ENCODE results near the gene IL1RAPL2. TPM values are rescaled to one million over a fixed set of nuclear protein-coding genes. Genes with fewer than 3 reads are reported as not detected.

IL1RAPL2 gene
- total and polyA plus RNA-seq, 2 of the 8 experiments (the other 6 are each of a cell fraction or from before 2014, with no cell fraction given) = 0.20 to 1.3 TPM

- CTCF ChIA-PET (ENCODE audit: partially characterized antibody) = interaction anchor here (1.2 kb wide), 1 partner anchor 17 kb away, joined by 3 read pairs; no protein-coding TSS in a partner anchor
- no peaks in the 10 kb centered on the region for H4K20me1 ChIP-seq (replicated peaks in 1 of 2; ENCODE audit: control insufficient read depth in 1 of 2, insufficient read depth in 2 of 2, low read length in 2 of 2)
Measured at GRCh38 chrX:105120463-105120862, 554.5 kb downstream of the IL1RAPL2 start.

More at GRCh38 chrX:105120463-105120862, 554.5 kb downstream of the IL1RAPL2 start:
- TF ChIP-seq RBBP5 (IDR thresholded peaks at IDR 0.05; ENCODE audit: borderline replicate concordance, low read depth, low read length) = no peak
- no peak for TF ChIP-seq GTF2F1 (IDR thresholded peaks at IDR 0.05; ENCODE audit: borderline replicate concordance, low read depth, low read length)
- TF ChIP-seq KDM5A (IDR thresholded peaks at IDR 0.05; ENCODE audit: low read length) = no peak
- TF ChIP-seq CTBP2 (IDR thresholded peaks at IDR 0.05; ENCODE audit: borderline replicate concordance, insufficient read depth, insufficient read length, low read length) = no peak
- TF ChIP-seq, protein P1, sequence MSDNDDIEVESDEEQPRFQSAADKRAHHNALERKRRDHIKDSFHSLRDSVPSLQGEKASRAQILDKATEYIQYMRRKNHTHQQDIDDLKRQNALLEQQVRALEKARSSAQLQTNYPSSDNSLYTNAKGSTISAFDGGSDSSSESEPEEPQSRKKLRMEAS (IDR thresholded peaks at IDR 0.05) = no peak
- TF ChIP-seq SUZ12 (IDR thresholded peaks at IDR 0.05; ENCODE audit: low read length) = no peak
- no peak for TF ChIP-seq NANOG (IDR thresholded peaks at IDR 0.05; ENCODE audit: insufficient read depth, low read depth, low read length, poor library complexity, severe bottlenecking)
- TF ChIP-seq CREB1 (IDR thresholded peaks at IDR 0.05) = no peak
- no peak for TF ChIP-seq BACH1 (IDR thresholded peaks at IDR 0.05; ENCODE audit: low read length)
- TF ChIP-seq, protein P2, sequence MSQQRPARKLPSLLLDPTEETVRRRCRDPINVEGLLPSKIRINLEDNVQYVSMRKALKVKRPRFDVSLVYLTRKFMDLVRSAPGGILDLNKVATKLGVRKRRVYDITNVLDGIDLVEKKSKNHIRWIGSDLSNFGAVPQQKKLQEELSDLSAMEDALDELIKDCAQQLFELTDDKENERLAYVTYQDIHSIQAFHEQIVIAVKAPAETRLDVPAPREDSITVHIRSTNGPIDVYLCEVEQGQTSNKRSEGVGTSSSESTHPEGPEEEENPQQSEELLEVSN (IDR thresholded peaks at IDR 0.05) = no peak
- no peak for FAIRE-seq
- Histone ChIP-seq H2AFZ (ENCODE audit: low read length) (no peak overlapping the region), H3K23me2 (ENCODE audit: low read depth, low read length) (no peaks in the 10 kb centered on the region), H3K27me3 (replicated peaks in 1 of 4; ENCODE audit: control insufficient read depth in 3 of 4, extremely low read depth in 1 of 4, insufficient read depth in 3 of 4, low read length in 3 of 4) (no peaks in the 10 kb centered on the region), H3K14ac (ENCODE audit: insufficient read length) (no peak overlapping the region), H2BK12ac (ENCODE audit: low read depth, low read length) (no peak overlapping the region), H3K79me2 (ENCODE audit: control insufficient read depth in 1 of 2, insufficient read depth in 2 of 2, low read length in 2 of 2) (no peaks in the 10 kb centered on the region), H3K56ac (replicated peaks; ENCODE audit: insufficient read length, low read depth, low read length) (no peak overlapping the region), H2AK5ac (ENCODE audit: low read depth, low read length) (no peak overlapping the region), H3K79me1 (ENCODE audit: low read depth, low read length) (no peaks in the 10 kb centered on the region), H4K8ac (ENCODE audit: extremely low read depth, insufficient read depth, low read length) (no peak overlapping the region), H3K36me3 (ENCODE audit: control insufficient read depth in 2 of 4, insufficient read depth in 4 of 4, low read length in 3 of 4) (no peaks in the 10 kb centered on the region), H3K9me3 (ENCODE audit: insufficient read depth in 2 of 2, low read depth in 1 of 2, low read length in 1 of 2) (peaks cover 0 to 4% of the 10 kb centered on the region in 2 experiments; a peak in 1 of 4 replicates), H3K18ac (ENCODE audit: extremely low read depth, low read length) (no peak overlapping the region), H3K4me2 (ENCODE audit: insufficient read depth in 1 of 2, low read depth in 2 of 2, low read length in 2 of 2) (no peak overlapping the region), H3K4me1 (replicated peaks in 1 of 4; ENCODE audit: control insufficient read depth in 3 of 4, insufficient read depth in 4 of 4, low read length in 3 of 4) (no peaks in the 10 kb centered on the region), H3K4ac (replicated peaks; ENCODE audit: insufficient read length, low read depth, low read length) (no peak overlapping the region), H2BK15ac (ENCODE audit: low read length) (no peak overlapping the region), H4K91ac (replicated peaks; ENCODE audit: insufficient read length, low read length) (no peak overlapping the region), H2BK5ac (ENCODE audit: low read depth, low read length) (no peak overlapping the region), H3K9ac (replicated peaks in 1 of 4; ENCODE audit: extremely low read depth in 1 of 4, low read depth in 3 of 4, low read length in 3 of 4) (no peak overlapping the region), H2BK120ac (replicated peaks; ENCODE audit: low read depth, low read length) (no peak overlapping the region), H2BK20ac (ENCODE audit: low read length) (no peak overlapping the region), H4K5ac (ENCODE audit: insufficient read length, low read depth, low read length) (no peak overlapping the region), H3K27ac (ENCODE audit: low read depth, low read length) (no peak overlapping the region), H3K23ac (ENCODE audit: insufficient read length) (no peak overlapping the region), H3K4me3 (ENCODE audit: extremely low read depth in 1 of 4, insufficient read depth in 2 of 4, low read depth in 3 of 4, low read length in 4 of 4) (no peak overlapping the region)
- no peak for DNase-seq (ENCODE audit: low read depth in 1 of 2, low spot score in 2 of 2)
- POLR2A ChIA-PET (ENCODE audit: partially characterized antibody) = no interaction called here
- WGBS, 2 experiments (ENCODE audit: extremely low coverage in 1 of 2, insufficient coverage in 1 of 2, insufficient read length in 1 of 2, insufficient replicate concordance in 2 of 2, low coverage in 1 of 2, low lambda C conversion rate in 2 of 2, missing lambda C conversion rate in 1 of 2) = 87% methylated on average over 4 of the region's 4 CpGs; no CpG with 5 or more reads in 1 of the 2 experiments

All from H1 (cell line).